Activated CD4-positive, alpha-beta T cell treated with anti-CD3 and anti-CD28 coated beads for 24 hours (primary cell): ENCODE data around the gene BCAR3.
"Not testable (repeated sequence)": the region's sequence is repeated elsewhere in the genome, so short reads cannot be mapped to it uniquely, and the experiment has no call there.

Experiments used
- DNase-seq, 2 donors: peaks; one replicate each; pipeline ENCODE4 v3.0.0-alpha.2; 2020; ENCODE audit warnings: low read depth in 2 of 2

The BCAR3 gene

GRCh38 chr1:93705892-93706500 is 24.4 kb upstream of the BCAR3 start:
- no peak for DNase-seq

- DNase-seq, result no peak
Measured at GRCh38 chr1:93704052-93704451, 22.4 kb upstream of the BCAR3 start.

- no peak for DNase-seq
Measured at GRCh38 chr1:93703643-93704042, 22.0 kb upstream of the BCAR3 start.

GRCh38 chr1:93702828-93703183 is 21.2 kb upstream of the BCAR3 start:
- DNase-seq, result no peak

GRCh38 chr1:93702111-93702827 is 20.6 kb upstream of the BCAR3 start:
- no peak for DNase-seq

GRCh38 chr1:93701629-93702028 is 20.0 kb upstream of the BCAR3 start:
- DNase-seq, result no peak

- DNase-seq, result no peak
Measured at GRCh38 chr1:93700532-93701469, 19.2 kb upstream of the BCAR3 start.

- no peak for DNase-seq
Measured at GRCh38 chr1:93699503-93700168, 18.0 kb upstream of the BCAR3 start.

- no peak for DNase-seq
Measured at GRCh38 chr1:93699049-93699384, 17.4 kb upstream of the BCAR3 start.

GRCh38 chr1:93698329-93699048 is 16.9 kb upstream of the BCAR3 start:
- DNase-seq, result no peak

GRCh38 chr1:93697566-93697965 is 15.9 kb upstream of the BCAR3 start:
- not testable (repeated sequence) for DNase-seq

- DNase-seq, result no peak
Measured at GRCh38 chr1:93695411-93696005, 13.9 kb upstream of the BCAR3 start.

- no peak for DNase-seq
Measured at GRCh38 chr1:93694819-93695218, 13.2 kb upstream of the BCAR3 start.

- DNase-seq, result no peak
Measured at GRCh38 chr1:93694039-93694438, 12.4 kb upstream of the BCAR3 start.

GRCh38 chr1:93692983-93693591 is 11.4 kb upstream of the BCAR3 start:
- peak in 1 of 2 donors; percentile 31 for DNase-seq

- DNase-seq, result no peak
Measured at GRCh38 chr1:93692451-93692861, 10.8 kb upstream of the BCAR3 start.

GRCh38 chr1:93692026-93692425 is 10.4 kb upstream of the BCAR3 start:
- DNase-seq, result no peak

GRCh38 chr1:93690921-93691789 is 9.5 kb upstream of the BCAR3 start:
- DNase-seq, result no peak

GRCh38 chr1:93690341-93690740 is 8.7 kb upstream of the BCAR3 start:
- DNase-seq, result no peak
